Tibial nerve (tissue), 4 donors: ENCODE data around the gene ATP2B3.

ENCODE experiments used
- EP300 ChIP-seq, 2 donors: sonication (generic); formaldehyde crosslinking; IDR thresholded peaks; one replicate each; pipeline ENCODE4 v1.6.1; 2017; ENCODE audit warnings: antibody characterized with exemption in 2 of 2, mild to moderate bottlenecking in 1 of 2
- POLR2A ChIP-seq, 2 donors: fragments of 450-650 bp; IDR thresholded peaks; one replicate each; pipeline ENCODE4 v1.6.1; 2017; ENCODE audit warnings: antibody characterized with exemption in 2 of 2, mild to moderate bottlenecking in 2 of 2, moderate library complexity in 2 of 2
- TF ChIP-seq, protein P1 (sequence below), 5 experiments: fragments of 200-600 bp in 3 of 5; fragments of 450-650 bp in 2 of 5; sonication (generic) in 3 of 5; IDR thresholded peaks; one replicate each; pipeline ENCODE4 v1.5.1; 2016 to 2019; ENCODE audit warnings: antibody characterized with exemption in 5 of 5, mild to moderate bottlenecking in 3 of 5, moderate library complexity in 2 of 5

- TF ChIP-seq POLR2A (IDR thresholded peaks at IDR 0.05) (no peak), EP300 (IDR thresholded peaks at IDR 0.05) (no peak)
- TF ChIP-seq, protein P1, sequence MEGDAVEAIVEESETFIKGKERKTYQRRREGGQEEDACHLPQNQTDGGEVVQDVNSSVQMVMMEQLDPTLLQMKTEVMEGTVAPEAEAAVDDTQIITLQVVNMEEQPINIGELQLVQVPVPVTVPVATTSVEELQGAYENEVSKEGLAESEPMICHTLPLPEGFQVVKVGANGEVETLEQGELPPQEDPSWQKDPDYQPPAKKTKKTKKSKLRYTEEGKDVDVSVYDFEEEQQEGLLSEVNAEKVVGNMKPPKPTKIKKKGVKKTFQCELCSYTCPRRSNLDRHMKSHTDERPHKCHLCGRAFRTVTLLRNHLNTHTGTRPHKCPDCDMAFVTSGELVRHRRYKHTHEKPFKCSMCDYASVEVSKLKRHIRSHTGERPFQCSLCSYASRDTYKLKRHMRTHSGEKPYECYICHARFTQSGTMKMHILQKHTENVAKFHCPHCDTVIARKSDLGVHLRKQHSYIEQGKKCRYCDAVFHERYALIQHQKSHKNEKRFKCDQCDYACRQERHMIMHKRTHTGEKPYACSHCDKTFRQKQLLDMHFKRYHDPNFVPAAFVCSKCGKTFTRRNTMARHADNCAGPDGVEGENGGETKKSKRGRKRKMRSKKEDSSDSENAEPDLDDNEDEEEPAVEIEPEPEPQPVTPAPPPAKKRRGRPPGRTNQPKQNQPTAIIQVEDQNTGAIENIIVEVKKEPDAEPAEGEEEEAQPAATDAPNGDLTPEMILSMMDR (IDR thresholded peaks at IDR 0.05), result no peak
Measured at GRCh38 chrX:153486171-153486570, 31.3 kb upstream of the ATP2B3 start.
